Effector memory CD8-positive, alpha-beta T cell (primary cell): ENCODE data around the gene IGSF9.

Source experiments
- ATAC-seq: fragments of 150-1000 bp; cut with Tn5 transposase; replicated peaks from 2 replicates; pipeline ENCODE4 v1.10.0; 2021; ENCODE audit warnings: mild to moderate bottlenecking, moderate library complexity
- DNase-seq, 3 experiments: peaks; one replicate each; pipeline ENCODE4 v3.0.0; 2021
- H3K27ac Mint-ChIP-seq, 2 donors: one replicate each; pipeline ENCODE4 v1.8.0; 2022; ENCODE audit warnings: mild to moderate bottlenecking in 2 of 2, mixed read lengths in 2 of 2, moderate library complexity in 2 of 2
- H3K27me3 Mint-ChIP-seq, 2 donors: one replicate each; pipeline ENCODE4 v1.8.0; 2022; ENCODE audit warnings: mixed read lengths in 2 of 2
- H3K36me3 Mint-ChIP-seq: one replicate; pipeline ENCODE4 v1.8.0; 2022; ENCODE audit warnings: mild to moderate bottlenecking, moderate library complexity, mixed read lengths; ENCODE audit not compliant: insufficient read depth
- H3K4me1 Mint-ChIP-seq, 2 donors: one replicate each; pipeline ENCODE4 v1.8.0; 2022; ENCODE audit warnings: low read depth in 2 of 2, mixed read lengths in 2 of 2
- H3K4me3 Mint-ChIP-seq, 2 donors: one replicate each; pipeline ENCODE4 v1.8.0; 2022; ENCODE audit warnings: mild to moderate bottlenecking in 2 of 2, mixed read lengths in 2 of 2, moderate library complexity in 2 of 2
- H3K9me3 Mint-ChIP-seq, 2 donors: one replicate each; pipeline ENCODE4 v1.8.0; 2022; ENCODE audit warnings: mixed read lengths in 2 of 2

The IGSF9 gene

GRCh38 chr1:159949981-159950381, 4.6 kb upstream of the IGSF9 start:
- Mint-ChIP-seq H3K4me3 (no peak overlapping the region), H3K27ac (no peak overlapping the region), H3K9me3 (no peaks in the 10 kb centered on the region), H3K36me3 (no peaks in the 10 kb centered on the region), H3K27me3 (peaks cover 47 to 68% of the 10 kb centered on the region in 2 donors), H3K4me1 (peaks cover 6% of the 10 kb centered on the region in 2 donors)
- ATAC-seq (no peak), DNase-seq (no peak)

- peak overlapping the region in 1 of 2 donors; percentile 14 for H3K27ac Mint-ChIP-seq
- H3K4me1 Mint-ChIP-seq = peaks cover 10% of the 10 kb centered on the region in 2 donors
Observed at GRCh38 chr1:159949123-159949522, 3.7 kb upstream of the IGSF9 start.

GRCh38 chr1:159947942-159948341, 2.5 kb upstream of the IGSF9 start:
- H3K4me1 Mint-ChIP-seq = peaks cover 10% of the 10 kb centered on the region in 2 donors
- H3K27me3 Mint-ChIP-seq = peaks cover 53 to 70% of the 10 kb centered on the region in 2 donors
- H3K27ac Mint-ChIP-seq = no peak overlapping the region
- no peaks in the 10 kb centered on the region for H3K9me3 Mint-ChIP-seq
- ATAC-seq (no peak), DNase-seq (no peak)
- no peaks in the 10 kb centered on the region for H3K36me3 Mint-ChIP-seq
- H3K4me3 Mint-ChIP-seq = no peak overlapping the region

More at GRCh38 chr1:159949123-159949522, 3.7 kb upstream of the IGSF9 start:
- H3K36me3 Mint-ChIP-seq = no peaks in the 10 kb centered on the region
- ATAC-seq = no peak
- no peaks in the 10 kb centered on the region for H3K9me3 Mint-ChIP-seq
- H3K4me3 Mint-ChIP-seq = no peak overlapping the region
- peaks cover 52 to 70% of the 10 kb centered on the region in 2 donors for H3K27me3 Mint-ChIP-seq
- no peak for DNase-seq

- Mint-ChIP-seq H3K4me1 (peaks cover 10% of the 10 kb centered on the region in 2 donors), H3K9me3 (no peaks in the 10 kb centered on the region), H3K36me3 (no peaks in the 10 kb centered on the region), H3K27ac (no peak overlapping the region), H3K27me3 (peaks cover 39 to 70% of the 10 kb centered on the region in 2 donors), H3K4me3 (peak overlapping the region; percentile 52 to 73)
- ATAC-seq (no peak), DNase-seq (no peak)
Observed at GRCh38 chr1:159946242-159947187, 1.1 kb upstream of the IGSF9 start.

- DNase-seq = no peak
- H3K9me3 Mint-ChIP-seq = no peaks in the 10 kb centered on the region
- peaks cover 10% of the 10 kb centered on the region in 2 donors for H3K4me1 Mint-ChIP-seq
- peak overlapping the region in 1 of 2 donors; percentile 11 for H3K27ac Mint-ChIP-seq
- H3K27me3 Mint-ChIP-seq = peaks cover 24 to 70% of the 10 kb centered on the region in 2 donors
- ATAC-seq = no peak
- no peaks in the 10 kb centered on the region for H3K36me3 Mint-ChIP-seq
- H3K4me3 Mint-ChIP-seq = peak overlapping the region; percentile 52 to 73
Observed at GRCh38 chr1:159944623-159945455, 574 bp downstream of the IGSF9 start.

DNA sequence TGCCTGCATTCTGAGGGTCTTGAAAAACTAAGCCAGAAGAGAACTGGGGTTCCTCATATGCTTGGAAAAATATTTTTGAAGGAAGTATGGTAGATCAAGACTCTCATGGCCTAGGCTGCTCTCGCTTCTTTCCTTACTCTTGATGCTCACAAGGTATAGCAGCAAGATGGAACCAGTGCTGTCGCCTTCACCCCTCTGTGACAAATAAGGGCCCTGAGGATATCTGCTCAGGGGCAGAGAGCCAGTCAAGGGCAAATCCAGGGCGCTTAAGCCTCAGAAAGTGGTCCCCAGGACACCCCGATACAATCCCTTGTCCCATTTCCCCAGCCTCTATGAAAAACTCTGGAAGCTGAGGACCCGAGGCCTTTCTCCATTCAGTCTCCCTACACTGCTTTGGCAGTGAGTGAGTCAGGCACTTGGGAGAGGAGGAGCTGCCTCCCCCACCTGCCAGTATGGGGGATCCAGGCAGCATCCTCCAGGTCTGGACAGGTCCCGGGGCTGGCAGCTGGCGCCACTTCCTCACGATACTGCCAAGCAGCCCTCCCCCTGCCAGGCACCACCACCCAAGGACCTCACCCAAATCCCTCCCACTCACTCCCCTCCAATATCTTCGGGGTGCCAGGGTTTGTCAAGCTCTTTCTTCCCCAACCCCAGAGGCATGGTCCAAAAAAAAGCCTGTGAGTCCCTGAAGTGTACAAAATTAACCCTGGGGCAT, 1.3 kb downstream of the IGSF9 start:
- Mint-ChIP-seq H3K9me3 (no peaks in the 10 kb centered on the region), H3K27ac (no peak overlapping the region), H3K4me1 (peaks cover 10% of the 10 kb centered on the region in 2 donors), H3K36me3 (no peaks in the 10 kb centered on the region), H3K27me3 (peaks cover 27 to 63% of the 10 kb centered on the region in 2 donors), H3K4me3 (no peak overlapping the region)
- DNase-seq = no peak
- no peak for ATAC-seq

DNA sequence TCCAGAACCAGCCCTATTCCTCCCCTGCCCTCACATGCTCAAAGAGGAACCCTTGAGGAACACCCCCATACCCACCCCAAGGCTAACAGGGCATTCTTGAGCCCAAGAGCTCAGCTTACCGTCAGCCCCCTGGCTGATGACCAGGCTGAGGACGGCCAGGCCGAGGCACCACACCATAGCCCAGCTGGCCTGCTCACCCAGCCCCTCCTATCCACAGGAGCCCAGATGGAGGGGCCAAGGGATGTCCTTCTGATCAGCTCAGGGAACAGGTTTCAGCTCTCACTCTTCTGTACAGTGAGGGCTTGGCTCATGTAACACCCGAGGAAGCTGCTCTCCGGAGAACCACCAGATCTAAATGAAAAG, 2.2 kb downstream of the IGSF9 start:
- Mint-ChIP-seq H3K27ac (no peak overlapping the region), H3K27me3 (peaks cover 29 to 62% of the 10 kb centered on the region in 2 donors), H3K4me3 (no peak overlapping the region), H3K9me3 (no peaks in the 10 kb centered on the region), H3K4me1 (peaks cover 10% of the 10 kb centered on the region in 2 donors), H3K36me3 (no peaks in the 10 kb centered on the region)
- DNase-seq (no peak), ATAC-seq (no peak)

- peaks cover 29 to 62% of the 10 kb centered on the region in 2 donors for H3K27me3 Mint-ChIP-seq
- H3K27ac Mint-ChIP-seq = no peak overlapping the region
Observed at GRCh38 chr1:159942632-159943277, 2.7 kb downstream of the IGSF9 start.

DNA sequence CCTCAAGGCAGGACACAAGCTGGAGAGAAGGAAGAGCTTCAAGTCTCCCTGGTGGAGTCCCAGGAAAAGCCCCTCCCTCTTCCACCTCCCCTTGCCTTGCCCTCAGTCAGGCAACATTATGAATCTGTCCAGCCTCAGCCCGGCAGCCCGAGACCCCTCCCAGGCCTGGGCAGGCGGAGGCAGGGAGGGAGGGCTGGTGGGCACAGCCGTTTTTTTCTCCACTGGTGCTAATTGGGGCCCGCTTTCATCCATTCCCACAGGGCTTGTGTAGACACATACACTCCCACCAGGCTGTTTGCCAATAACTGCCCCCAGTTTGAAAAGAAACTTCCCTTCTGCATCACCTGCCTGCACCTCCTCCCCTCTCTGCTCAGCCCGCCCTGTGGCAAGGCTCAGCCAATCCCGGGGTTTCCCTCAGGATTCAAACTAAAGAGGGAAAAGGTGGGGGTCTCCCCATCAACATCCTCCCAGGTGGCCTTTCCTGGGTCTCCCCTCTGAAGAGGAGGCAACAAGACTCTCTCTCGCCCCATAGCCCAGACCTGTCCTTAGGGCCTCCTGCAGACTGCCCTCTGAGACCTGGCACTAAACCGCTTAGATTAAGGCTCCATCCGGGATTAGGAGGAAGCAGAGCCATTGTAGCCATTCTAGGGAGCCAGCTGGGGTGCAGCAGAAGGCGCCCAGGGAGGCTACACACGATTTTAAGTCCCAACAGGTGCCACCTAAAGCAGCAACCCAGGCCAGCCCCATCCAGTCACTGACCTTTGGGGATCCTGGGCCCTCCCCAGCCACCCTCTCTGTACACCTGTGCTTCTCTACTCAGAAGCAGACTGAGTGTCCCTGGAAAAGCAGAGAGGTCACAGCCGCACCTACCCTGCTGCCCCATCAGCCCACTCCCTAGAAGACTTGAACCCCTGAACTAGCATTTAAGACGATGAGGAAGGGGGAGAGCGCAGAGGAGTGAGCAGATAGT, 3.5 kb downstream of the IGSF9 start:
- no peak for DNase-seq
- Mint-ChIP-seq H3K27ac (no peak overlapping the region), H3K27me3 (peaks cover 29 to 62% of the 10 kb centered on the region in 2 donors), H3K36me3 (peaks cover 2% of the 10 kb centered on the region), H3K4me1 (peaks cover 10% of the 10 kb centered on the region in 2 donors), H3K4me3 (no peak overlapping the region), H3K9me3 (no peaks in the 10 kb centered on the region)
- no peak for ATAC-seq

More at GRCh38 chr1:159942632-159943277, 2.7 kb downstream of the IGSF9 start:
- ATAC-seq = no peak
- no peaks in the 10 kb centered on the region for H3K36me3 Mint-ChIP-seq
- DNase-seq = no peak
- H3K9me3 Mint-ChIP-seq = no peaks in the 10 kb centered on the region
- no peak overlapping the region for H3K4me3 Mint-ChIP-seq
- peaks cover 10% of the 10 kb centered on the region in 2 donors for H3K4me1 Mint-ChIP-seq

- no peak overlapping the region for H3K27ac Mint-ChIP-seq
- H3K4me3 Mint-ChIP-seq = no peak overlapping the region
- ATAC-seq (no peak), DNase-seq (no peak)
- peaks cover 3% of the 10 kb centered on the region for H3K36me3 Mint-ChIP-seq
- no peaks in the 10 kb centered on the region for H3K9me3 Mint-ChIP-seq
- peaks cover 10 to 15% of the 10 kb centered on the region in 2 donors for H3K4me1 Mint-ChIP-seq
- peaks cover 29 to 62% of the 10 kb centered on the region in 2 donors for H3K27me3 Mint-ChIP-seq
Observed at GRCh38 chr1:159941141-159941540, 4.3 kb downstream of the IGSF9 start.

DNA sequence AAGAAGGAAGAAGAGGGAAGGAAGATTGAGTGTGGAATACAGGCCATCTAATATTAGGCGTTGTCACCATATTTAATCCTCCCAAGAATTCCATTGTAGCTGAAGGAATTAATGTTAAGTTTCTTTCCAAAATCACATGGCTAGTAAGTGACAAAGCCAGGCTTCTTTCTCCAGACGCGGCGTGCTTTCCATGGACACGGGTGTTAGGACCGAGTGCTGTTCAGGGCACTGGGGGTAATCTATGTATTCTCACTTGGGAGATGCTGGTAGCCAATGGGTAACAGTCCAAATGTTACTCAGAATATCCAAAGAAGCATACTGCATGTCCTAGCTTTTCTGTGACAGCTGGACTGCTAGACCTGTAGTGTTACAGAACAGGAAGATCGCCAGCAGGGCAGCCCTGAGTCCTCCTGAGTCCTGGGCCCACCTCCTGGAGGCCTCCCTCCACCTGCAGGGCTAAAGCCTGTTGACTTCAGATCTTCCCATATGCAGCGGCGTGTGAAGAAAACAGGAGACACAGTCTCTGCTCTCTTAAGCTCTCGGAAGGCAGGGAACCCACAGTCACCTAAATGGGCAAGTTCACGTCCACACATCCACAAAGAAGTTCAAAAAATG, 5.3 kb downstream of the IGSF9 start:
- H3K27ac Mint-ChIP-seq = no peak overlapping the region
- peaks cover 24 to 60% of the 10 kb centered on the region in 2 donors for H3K27me3 Mint-ChIP-seq
- H3K4me3 Mint-ChIP-seq = no peak overlapping the region

More for the DNA sequence above, 5.3 kb downstream of the IGSF9 start:
- Mint-ChIP-seq H3K9me3 (no peaks in the 10 kb centered on the region), H3K36me3 (peaks cover 3% of the 10 kb centered on the region), H3K4me1 (peaks cover 5 to 12% of the 10 kb centered on the region in 2 donors)
- DNase-seq (no peak), ATAC-seq (no peak)
